HCT116 (cell line): ENCODE results near the gene THADA. TPM values are rescaled to one million over a fixed set of nuclear protein-coding genes. Genes with fewer than 3 reads are reported as not detected.

Experiments
- ATAC-seq: fragments of 200-7000 bp; cut with Tn5 transposase; 2 replicates; pipeline ENCODE4 v1.9.1; 2020; ENCODE audit warnings: mild to moderate bottlenecking, moderate library complexity
- BruUV-seq: library from RNA; stranded (reverse); fragments of 400-500 nt; replicated peaks from 2 replicates; lab custom pipeline; 2021; lab: Mats Ljungman, UMichigan
- CTCF ChIA-PET: fragments of 300-600 bp; sonication (Branson Sonifier 250); formaldehyde crosslinking; loops from one replicate; lab custom pipeline; 2021; ENCODE audit warnings: antibody characterized with exemption; lab: Charles Lee
- POLR2A ChIA-PET: fragments of 300-600, 350-600 bp; sonication (Branson Sonifier 250); formaldehyde crosslinking; loops from one replicate; lab custom pipeline; 2021; ENCODE audit warnings: antibody characterized with exemption; lab: Charles Lee
- RAD21 ChIA-PET, 2 experiments: fragments of 300-600 bp; sonication (Branson Sonifier 250); formaldehyde crosslinking; loops; one replicate each; lab custom pipeline; 2023; ENCODE audit warnings: low total read pairs in 2 of 2; ENCODE audit not compliant: uncharacterized antibody in 2 of 2, unreplicated experiment in 2 of 2, low non-redundant PET in 1 of 2; lab: Charles Lee
- DNase-seq: peaks from one replicate; pipeline ENCODE4 v3.0.0-alpha.2; 2010; ENCODE audit warnings: low read depth, low spot score
- H2AFZ ChIP-seq: fragments of 200-600 bp; shearing (Covaris generic), sonication (generic); 2 replicates; pipeline ENCODE4 v1.6.1; 2017; ENCODE audit warnings: low read depth, mixed run types, mixed read lengths, antibody characterized with exemption, low read length; ENCODE audit not compliant: poor library complexity, severe bottlenecking
- H3K27ac ChIP-seq: 2 replicates; pipeline ENCODE4 v1.5.1; 2012; ENCODE audit warnings: low read depth, low read length
- H3K27me3 ChIP-seq: fragments of 200-600 bp; sonication (generic); 2 replicates; pipeline ENCODE4 v1.6.1; 2016; ENCODE audit warnings: mixed run types, low read length, mixed read lengths; ENCODE audit not compliant: insufficient read depth
- H3K36me3 ChIP-seq, 2 experiments: fragments of 200-500 bp in 1 of 2; fragments of 200-600 bp in 1 of 2; sonication (Bioruptor generic) in 1 of 2; sonication (generic) in 1 of 2; 2 replicates each; pipeline versions ENCODE4 v1.5.1 to v1.6.1; 2014 to 2016; ENCODE audit warnings: low read length in 2 of 2, inconsistent platforms in 1 of 2, mixed read lengths in 1 of 2, mixed run types in 1 of 2; ENCODE audit not compliant: insufficient read depth in 2 of 2, control insufficient read depth in 1 of 2
- H3K4me1 ChIP-seq, 2 experiments: fragments of 200-600 bp in 1 of 2; sonication (generic) in 1 of 2; 2 replicates each; pipeline versions ENCODE4 v1.5.1 to v1.6.1; 2012 to 2017; ENCODE audit warnings: low read length in 2 of 2, inconsistent platforms in 1 of 2, mild to moderate bottlenecking in 1 of 2, mixed read lengths in 1 of 2, mixed run types in 1 of 2, moderate library complexity in 1 of 2; ENCODE audit not compliant: insufficient read depth in 2 of 2, control insufficient read depth in 1 of 2
- H3K4me2 ChIP-seq: fragments of 200-600 bp; sonication (generic); 2 replicates; pipeline ENCODE4 v1.6.1; 2017; ENCODE audit warnings: mixed run types, low read length, mixed read lengths
- H3K4me3 ChIP-seq, 2 experiments: fragments of 200-600 bp in 1 of 2; sonication (generic) in 1 of 2; replicated peaks in 1 of 2; 2 replicates each; pipeline ENCODE4 v1.5.1; 2011 to 2016; ENCODE audit warnings: low read length in 2 of 2, control low read depth in 1 of 2, low read depth in 1 of 2, mild to moderate bottlenecking in 1 of 2, mixed read lengths in 1 of 2, mixed run types in 1 of 2
- H3K79me2 ChIP-seq: fragments of 200-600 bp; sonication (generic); 2 replicates; pipeline ENCODE4 v1.6.1; 2017; ENCODE audit warnings: mild to moderate bottlenecking, mixed run types, low read length, moderate library complexity, mixed read lengths; ENCODE audit not compliant: insufficient read depth
- H3K9ac ChIP-seq: fragments of 200-600 bp; sonication (generic); 2 replicates; pipeline ENCODE4 v1.6.1; 2016; ENCODE audit warnings: low read length, mixed read lengths
- H3K9me2 ChIP-seq: fragments of 200-600 bp; sonication (generic), shearing (Covaris generic); 2 replicates; pipeline ENCODE4 v1.6.1; 2017; ENCODE audit warnings: mixed run types, mild to moderate bottlenecking, moderate library complexity; ENCODE audit not compliant: insufficient read depth
- H3K9me3 ChIP-seq, 2 experiments: fragments of 200-500 bp in 1 of 2; fragments of 200-600 bp in 1 of 2; sonication (Bioruptor generic) in 1 of 2; sonication (generic) in 1 of 2; 2 replicates each; pipeline ENCODE4 v1.6.1; 2014 to 2017; ENCODE audit warnings: low read length in 2 of 2, mixed read lengths in 2 of 2, inconsistent platforms in 1 of 2, low read depth in 1 of 2, mild to moderate bottlenecking in 1 of 2, mixed run types in 1 of 2, moderate library complexity in 1 of 2; ENCODE audit not compliant: control insufficient read depth in 1 of 2, insufficient read depth in 1 of 2
- H4K20me1 ChIP-seq: fragments of 200-600 bp; sonication (generic), shearing (Covaris generic); 2 replicates; pipeline ENCODE4 v1.6.1; 2017; ENCODE audit warnings: mixed run types, mild to moderate bottlenecking, moderate library complexity; ENCODE audit not compliant: insufficient read depth
- CTCF ChIP-seq, 3 experiments: fragments of 200-600 bp in 1 of 3; sonication (generic) in 1 of 3; IDR thresholded peaks in 2 of 3; conservative IDR thresholded peaks in 1 of 3; 2 replicates each; pipeline ENCODE4 v1.5.1; 2012 to 2017; ENCODE audit warnings: low read depth in 2 of 3, low read length in 2 of 3, antibody characterized with exemption in 1 of 3, borderline replicate concordance in 1 of 3, control low read depth in 1 of 3, mild to moderate bottlenecking in 1 of 3, mixed read lengths in 1 of 3, mixed run types in 1 of 3, moderate library complexity in 1 of 3; ENCODE audit not compliant: insufficient read depth in 1 of 3
- REST ChIP-seq: IDR thresholded peaks from 2 replicates; pipeline ENCODE4 v1.6.1; 2012; ENCODE audit warnings: low read depth
- intact Hi-C: fragments of 100-400 bp; cut with micrococcal nuclease; formaldehyde crosslinking; loops from 2 replicates; pipeline ENCODE4 v1.10.0; 2022
- total RNA-seq: library from RNA; stranded (reverse); gene quantifications from one replicate; pipeline ENCODE4 v1.2.1, GENCODE V29; 2021; ENCODE audit not compliant: unreplicated experiment

Gene THADA
- total RNA-seq, 1 experiment from 2014 or later, result 30.7 TPM

GRCh38 chr2:43399515-43400264 lies 196.1 kb downstream of the THADA start:
- Histone ChIP-seq H3K9me2 (no peaks in the 10 kb centered on the region), H3K9me3 (no peaks in the 10 kb centered on the region), H2AFZ (no peak overlapping the region), H4K20me1 (no peaks in the 10 kb centered on the region), H3K36me3 (no peaks in the 10 kb centered on the region), H3K4me3 (no peak overlapping the region), H3K4me1 (peaks cover 18 to 24% of the 10 kb centered on the region in 2 experiments), H3K79me2 (no peaks in the 10 kb centered on the region), H3K27me3 (no peaks in the 10 kb centered on the region), H3K27ac (peak overlapping the region; percentile 14; the same call in 1 of the 2 replicates), H3K4me2 (no peak overlapping the region), H3K9ac (no peak overlapping the region)
- CTCF ChIA-PET, result no interaction called here
- BruUV-seq, result no TSS peak
- no peak for ATAC-seq
- intact Hi-C loops, result no loop called here
- TF ChIP-seq CTCF (IDR thresholded peaks at IDR 0.05 in 2 of 3, conservative IDR thresholded peaks at IDR 0.05 in 1 of 3; ENCODE audit: borderline replicate concordance in 1 of 3, insufficient read depth in 1 of 3, low read depth in 2 of 3, low read length in 2 of 3) (no peak), REST (peak; percentile 46)
- DNase-seq, result no peak
- RAD21 ChIA-PET, result no interaction called here
- POLR2A ChIA-PET, result no interaction called here
